DOHH2 (cell line): ENCODE data around the gene NT5DC3.

Source experiments
- H3F3A ChIP-seq: fragments of 200-600 bp; sonication (generic), shearing (Covaris generic); 2 replicates; pipeline ENCODE4 v1.6.0; 2016; ENCODE audit warnings: antibody characterized with exemption, mild to moderate bottlenecking; ENCODE audit not compliant: control insufficient read depth, insufficient read depth
- H3K27ac ChIP-seq: fragments of 200-600 bp; sonication (generic); 2 replicates; pipeline ENCODE4 v1.5.1; 2014; ENCODE audit warnings: low read depth, mild to moderate bottlenecking, low read length, moderate library complexity
- H3K27me3 ChIP-seq: fragments of 200-600 bp; sonication (generic); 2 replicates; pipeline ENCODE4 v1.6.1; 2014; ENCODE audit warnings: mild to moderate bottlenecking, low read length, mixed read lengths; ENCODE audit not compliant: control insufficient read depth
- H3K36me3 ChIP-seq: fragments of 200-600 bp; sonication (generic); 2 replicates; pipeline ENCODE4 v1.6.1; 2014; ENCODE audit warnings: mild to moderate bottlenecking, low read length, moderate library complexity, mixed read lengths; ENCODE audit not compliant: control insufficient read depth
- H3K4me1 ChIP-seq: fragments of 200-600 bp; sonication (generic); 2 replicates; pipeline ENCODE4 v1.6.1; 2014; ENCODE audit warnings: mild to moderate bottlenecking, low read length, mixed read lengths; ENCODE audit not compliant: control insufficient read depth
- H3K4me2 ChIP-seq: fragments of 200-600 bp; sonication (generic); 2 replicates; pipeline ENCODE4 v1.6.0; 2014; ENCODE audit warnings: mild to moderate bottlenecking, low read length, moderate library complexity
- H3K4me3 ChIP-seq: fragments of 200-600 bp; sonication (generic); 2 replicates; pipeline ENCODE4 v1.5.1; 2014; ENCODE audit warnings: mild to moderate bottlenecking, low read length, mixed read lengths
- H3K79me2 ChIP-seq: fragments of 200-600 bp; sonication (generic); 2 replicates; pipeline ENCODE4 v1.6.1; 2014; ENCODE audit warnings: mild to moderate bottlenecking, low read length, mixed read lengths; ENCODE audit not compliant: control insufficient read depth
- H3K9me2 ChIP-seq: fragments of 200-600 bp; sonication (generic); replicated peaks from 2 replicates; pipeline ENCODE4 v1.6.1; 2014; ENCODE audit warnings: mild to moderate bottlenecking, low read length, mixed read lengths; ENCODE audit not compliant: control insufficient read depth
- H3K9me3 ChIP-seq: fragments of 200-600 bp; sonication (generic); 2 replicates; pipeline ENCODE4 v1.6.1; 2014; ENCODE audit warnings: antibody characterized with exemption, low read length, mixed read lengths; ENCODE audit not compliant: control insufficient read depth, insufficient read depth
- H4K20me1 ChIP-seq: fragments of 200-600 bp; sonication (generic); 2 replicates; pipeline ENCODE4 v1.6.0; 2014; ENCODE audit warnings: low read depth, mild to moderate bottlenecking, antibody characterized with exemption, low read length, moderate library complexity; ENCODE audit not compliant: control insufficient read depth, insufficient read depth
- EZH2phosphoT487 ChIP-seq: fragments of 200-600 bp; sonication (generic); IDR thresholded peaks from 2 replicates; pipeline ENCODE4 v1.6.1; 2017; ENCODE audit warnings: borderline replicate concordance, mild to moderate bottlenecking, antibody characterized with exemption, low read length, moderate library complexity, mixed read lengths
- TF ChIP-seq, protein P1 (sequence below): fragments of 200-600 bp; sonication (generic); IDR thresholded peaks from one replicate; pipeline ENCODE4 v1.5.1; 2014; ENCODE audit warnings: antibody characterized with exemption, mild to moderate bottlenecking, low read depth, low read length; ENCODE audit not compliant: poor library complexity, severe bottlenecking

Gene NT5DC3

DNA sequence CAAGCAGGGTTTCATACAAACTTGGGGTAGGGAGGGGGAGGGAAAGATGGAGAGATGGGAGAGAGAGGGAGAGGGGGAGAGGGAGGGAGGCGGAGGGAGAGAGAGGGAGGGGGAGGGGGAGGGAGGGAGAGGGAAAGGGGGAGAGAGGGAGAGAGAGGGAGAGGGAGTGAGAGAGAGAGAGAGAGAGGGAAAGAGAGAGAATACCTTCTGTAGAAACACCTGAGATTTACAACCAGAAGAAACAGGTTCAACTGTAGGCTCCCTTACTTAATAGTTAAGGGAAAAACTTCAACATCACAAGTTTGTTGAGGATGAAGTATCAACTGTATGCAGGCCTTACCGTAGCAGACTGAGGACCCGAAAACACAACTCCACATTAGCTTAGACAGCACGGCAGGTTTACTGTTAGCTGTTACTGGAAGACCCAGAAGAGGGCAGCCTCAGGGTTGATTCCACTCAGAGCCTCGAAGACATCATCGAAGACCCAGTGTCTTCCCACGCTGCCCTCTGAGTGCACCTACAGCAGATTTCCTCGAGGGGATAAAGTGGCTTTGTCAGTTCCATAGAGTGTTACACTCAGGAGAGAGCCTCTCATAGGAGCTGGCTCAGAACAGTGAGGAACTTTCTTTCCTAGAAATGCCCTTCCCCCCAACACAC, 72.4 kb downstream of the NT5DC3 start:
- Histone ChIP-seq H4K20me1 (no peaks in the 10 kb centered on the region), H3K36me3 (no peaks in the 10 kb centered on the region), H3F3A (no peaks in the 10 kb centered on the region), H3K4me1 (no peaks in the 10 kb centered on the region), H3K4me3 (no peak overlapping the region), H3K4me2 (no peak overlapping the region), H3K79me2 (no peaks in the 10 kb centered on the region), H3K27me3 (no peaks in the 10 kb centered on the region), H3K9me2 (no peaks in the 10 kb centered on the region), H3K9me3 (no peaks in the 10 kb centered on the region), H3K27ac (no peak overlapping the region)
- no peak for TF ChIP-seq EZH2phosphoT487
- TF ChIP-seq, protein P1, sequence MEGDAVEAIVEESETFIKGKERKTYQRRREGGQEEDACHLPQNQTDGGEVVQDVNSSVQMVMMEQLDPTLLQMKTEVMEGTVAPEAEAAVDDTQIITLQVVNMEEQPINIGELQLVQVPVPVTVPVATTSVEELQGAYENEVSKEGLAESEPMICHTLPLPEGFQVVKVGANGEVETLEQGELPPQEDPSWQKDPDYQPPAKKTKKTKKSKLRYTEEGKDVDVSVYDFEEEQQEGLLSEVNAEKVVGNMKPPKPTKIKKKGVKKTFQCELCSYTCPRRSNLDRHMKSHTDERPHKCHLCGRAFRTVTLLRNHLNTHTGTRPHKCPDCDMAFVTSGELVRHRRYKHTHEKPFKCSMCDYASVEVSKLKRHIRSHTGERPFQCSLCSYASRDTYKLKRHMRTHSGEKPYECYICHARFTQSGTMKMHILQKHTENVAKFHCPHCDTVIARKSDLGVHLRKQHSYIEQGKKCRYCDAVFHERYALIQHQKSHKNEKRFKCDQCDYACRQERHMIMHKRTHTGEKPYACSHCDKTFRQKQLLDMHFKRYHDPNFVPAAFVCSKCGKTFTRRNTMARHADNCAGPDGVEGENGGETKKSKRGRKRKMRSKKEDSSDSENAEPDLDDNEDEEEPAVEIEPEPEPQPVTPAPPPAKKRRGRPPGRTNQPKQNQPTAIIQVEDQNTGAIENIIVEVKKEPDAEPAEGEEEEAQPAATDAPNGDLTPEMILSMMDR: no peak

DNA sequence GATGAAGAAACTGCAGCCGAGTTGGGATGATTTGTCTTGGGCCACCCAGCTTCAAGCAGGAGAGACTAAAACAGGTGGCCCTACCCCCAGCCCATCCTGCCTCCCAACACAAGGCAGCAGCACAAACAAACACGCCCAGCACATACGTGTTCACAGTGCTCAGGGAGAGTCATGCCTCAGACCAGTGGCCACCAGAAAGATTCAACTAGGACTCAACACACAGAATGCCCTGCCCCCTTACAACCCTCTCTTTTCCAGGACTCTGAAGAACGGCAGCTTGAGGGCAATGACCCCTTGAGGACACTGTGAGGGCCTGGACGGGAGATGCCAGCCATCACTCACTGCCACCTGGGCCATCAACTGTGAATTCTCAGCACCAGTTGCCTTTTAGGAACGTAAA, 75.0 kb downstream of the NT5DC3 start:
- no peaks in the 10 kb centered on the region for H3K36me3 ChIP-seq
- no peaks in the 10 kb centered on the region for H3K9me3 ChIP-seq
- no peaks in the 10 kb centered on the region for H3K27me3 ChIP-seq
- H3F3A ChIP-seq: no peaks in the 10 kb centered on the region
- no peak overlapping the region for H3K4me3 ChIP-seq
- no peak overlapping the region for H3K4me2 ChIP-seq
- H3K9me2 ChIP-seq: no peaks in the 10 kb centered on the region
- H4K20me1 ChIP-seq: no peaks in the 10 kb centered on the region
- no peaks in the 10 kb centered on the region for H3K4me1 ChIP-seq
- H3K27ac ChIP-seq: no peak overlapping the region
- TF ChIP-seq EZH2phosphoT487: no peak
- no peaks in the 10 kb centered on the region for H3K79me2 ChIP-seq

DNA sequence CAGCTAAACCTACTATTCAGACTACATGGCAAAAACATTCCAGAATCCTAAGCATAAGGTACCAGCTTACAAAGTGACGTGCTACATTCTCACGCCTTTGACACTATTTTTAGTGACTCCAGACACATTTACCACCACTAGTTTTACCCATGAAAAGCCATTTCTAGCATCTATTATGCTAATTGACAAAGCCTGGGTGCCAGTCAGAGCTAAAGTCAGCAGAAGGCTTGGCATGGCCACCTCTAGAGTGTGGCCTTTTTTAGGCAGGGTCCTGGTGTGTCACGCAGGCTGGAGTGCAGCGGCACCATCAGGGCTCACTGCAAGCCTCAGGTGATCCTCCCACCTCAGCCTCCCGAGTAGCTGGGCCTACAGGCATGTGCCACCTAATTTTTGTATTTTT, 75.7 kb downstream of the NT5DC3 start:
- Histone ChIP-seq H3K27ac (no peak overlapping the region), H3F3A (no peaks in the 10 kb centered on the region), H3K79me2 (no peaks in the 10 kb centered on the region), H3K36me3 (no peaks in the 10 kb centered on the region), H3K9me3 (no peaks in the 10 kb centered on the region), H3K27me3 (no peaks in the 10 kb centered on the region), H4K20me1 (no peaks in the 10 kb centered on the region), H3K4me1 (no peaks in the 10 kb centered on the region), H3K4me2 (no peak overlapping the region), H3K4me3 (no peak overlapping the region), H3K9me2 (no peaks in the 10 kb centered on the region)
- TF ChIP-seq, protein P1: no peak
- TF ChIP-seq EZH2phosphoT487: no peak

DNA sequence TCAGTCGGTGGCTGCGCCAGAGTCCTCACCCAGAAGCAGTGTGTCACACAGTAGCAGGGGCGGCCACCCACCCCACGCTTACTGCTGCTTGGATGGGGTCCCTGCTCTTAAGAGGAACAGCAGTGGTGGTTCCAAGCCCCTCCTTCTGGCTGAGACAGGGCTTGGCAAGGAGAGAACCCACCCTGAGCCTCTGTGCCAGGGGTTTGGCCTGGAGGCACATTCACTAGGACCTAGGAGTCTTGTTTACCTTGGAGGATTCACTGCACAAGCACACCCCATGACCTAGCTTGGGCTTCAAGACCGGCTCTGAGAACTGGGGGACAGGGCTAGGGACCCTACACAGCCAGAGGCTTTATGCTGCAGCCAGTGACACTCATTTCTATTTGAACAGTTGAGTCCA, 78.6 kb downstream of the NT5DC3 start:
- Histone ChIP-seq H3K27ac (no peak overlapping the region), H3K9me2 (no peaks in the 10 kb centered on the region), H3K4me1 (no peaks in the 10 kb centered on the region), H3K36me3 (no peaks in the 10 kb centered on the region), H3K27me3 (no peaks in the 10 kb centered on the region), H3K9me3 (no peaks in the 10 kb centered on the region), H4K20me1 (no peaks in the 10 kb centered on the region), H3F3A (no peaks in the 10 kb centered on the region), H3K4me3 (no peak overlapping the region), H3K79me2 (no peaks in the 10 kb centered on the region), H3K4me2 (no peak overlapping the region)
- no peak for TF ChIP-seq EZH2phosphoT487
- TF ChIP-seq, protein P1: no peak
